Peyer's patch (tissue), 4 donors: ENCODE data around the gene PRKCA.

Experiments
- POLR2A ChIP-seq, 2 donors: fragments of 450-650 bp; IDR thresholded peaks; one replicate each; pipeline ENCODE4 v1.5.1; 2017; ENCODE audit warnings: antibody characterized with exemption in 2 of 2, mild to moderate bottlenecking in 2 of 2, moderate library complexity in 2 of 2
- TF ChIP-seq, protein P1 (sequence below), 6 experiments: fragments of 450-650 bp in 4 of 6; fragments of 200-600 bp in 2 of 6; sonication (generic) in 1 of 6; IDR thresholded peaks; one replicate each; pipeline ENCODE4 v1.5.1; 2017 to 2019; ENCODE audit warnings: antibody characterized with exemption in 6 of 6, mild to moderate bottlenecking in 3 of 6, moderate library complexity in 1 of 6

DNA sequence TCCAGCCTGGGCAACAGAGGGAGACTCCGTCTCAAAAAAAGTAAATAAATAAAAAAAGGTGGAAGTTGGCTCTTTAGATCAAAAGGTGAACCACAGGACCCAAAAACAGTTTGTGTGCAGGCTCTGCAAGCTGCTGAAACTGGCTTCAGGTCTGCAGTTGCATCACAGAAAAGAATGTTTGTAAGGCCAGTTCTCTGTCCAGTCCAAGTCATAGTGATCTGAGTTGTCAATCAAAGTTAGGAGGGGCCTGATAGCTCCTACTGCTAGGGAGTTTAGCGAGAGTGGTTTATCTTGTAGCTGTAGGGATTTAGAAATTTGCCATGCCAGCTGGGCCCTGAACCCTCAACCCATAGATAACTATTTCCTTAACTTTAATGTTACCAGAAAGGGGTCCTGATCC is 431.3 kb downstream of the PRKCA start:
- TF ChIP-seq, protein P1, sequence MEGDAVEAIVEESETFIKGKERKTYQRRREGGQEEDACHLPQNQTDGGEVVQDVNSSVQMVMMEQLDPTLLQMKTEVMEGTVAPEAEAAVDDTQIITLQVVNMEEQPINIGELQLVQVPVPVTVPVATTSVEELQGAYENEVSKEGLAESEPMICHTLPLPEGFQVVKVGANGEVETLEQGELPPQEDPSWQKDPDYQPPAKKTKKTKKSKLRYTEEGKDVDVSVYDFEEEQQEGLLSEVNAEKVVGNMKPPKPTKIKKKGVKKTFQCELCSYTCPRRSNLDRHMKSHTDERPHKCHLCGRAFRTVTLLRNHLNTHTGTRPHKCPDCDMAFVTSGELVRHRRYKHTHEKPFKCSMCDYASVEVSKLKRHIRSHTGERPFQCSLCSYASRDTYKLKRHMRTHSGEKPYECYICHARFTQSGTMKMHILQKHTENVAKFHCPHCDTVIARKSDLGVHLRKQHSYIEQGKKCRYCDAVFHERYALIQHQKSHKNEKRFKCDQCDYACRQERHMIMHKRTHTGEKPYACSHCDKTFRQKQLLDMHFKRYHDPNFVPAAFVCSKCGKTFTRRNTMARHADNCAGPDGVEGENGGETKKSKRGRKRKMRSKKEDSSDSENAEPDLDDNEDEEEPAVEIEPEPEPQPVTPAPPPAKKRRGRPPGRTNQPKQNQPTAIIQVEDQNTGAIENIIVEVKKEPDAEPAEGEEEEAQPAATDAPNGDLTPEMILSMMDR (IDR thresholded peaks at IDR 0.05), result no peak
- no peak for TF ChIP-seq POLR2A (IDR thresholded peaks at IDR 0.05)
